ENCODE results near the gene MAP7D1. TPM values are rescaled to one million over a fixed set of nuclear protein-coding genes. Genes with fewer than 3 reads are reported as not detected.
A peak's percentile ranks its signal among the peaks of the same experiment; 100 is the strongest.

MAP7D1 gene
- total and polyA plus RNA-seq, 10 of the 15 experiments (the other 5 are each of a cell fraction or from before 2014, with no cell fraction given), result 4.4 to 97.6 (median 24.2) TPM

DNA sequence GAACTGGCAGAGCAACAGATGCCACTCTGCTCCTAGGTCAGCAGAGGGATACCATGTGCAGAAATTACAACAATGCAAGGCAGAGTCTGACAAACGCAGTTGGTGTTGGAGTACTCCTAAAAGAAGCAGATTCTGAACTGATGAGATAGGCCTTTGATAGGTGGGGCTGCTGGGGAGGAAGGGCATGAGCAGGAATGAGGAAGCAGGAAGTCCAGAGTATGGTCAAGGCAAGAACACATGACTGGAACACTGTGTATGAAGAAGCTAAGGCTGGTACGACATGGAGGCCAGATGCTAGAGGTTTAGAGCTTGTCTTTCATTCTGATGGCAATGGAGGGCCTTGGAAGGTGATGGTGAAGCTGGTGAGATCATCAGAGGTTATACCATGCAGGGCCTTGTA is 56.8 kb downstream of the MAP7D1 start:
- no peak overlapping the region for H3K4me2 ChIP-seq (ENCODE audit: control insufficient read depth, insufficient read depth)
- H3K4me1 ChIP-seq (ENCODE audit: control insufficient read depth, insufficient read depth, low read length), result peaks cover 3% of the 10 kb centered on the region; the same call in 1 of the 2 replicates
- no peak overlapping the region for H3K9ac ChIP-seq (ENCODE audit: control insufficient read depth, insufficient read depth, low read length)
- POLR2A ChIA-PET, result no interaction called here
- CTCF ChIA-PET, result no interaction called here
- SMC1A ChIA-PET (ENCODE audit: uncharacterized antibody, unreplicated experiment), result interaction anchor here (1.1 kb wide), 1 partner anchor 25 kb away, joined by 4 read pairs; no protein-coding TSS in a partner anchor
- BruUV-seq (replicated peaks), result no TSS peak
- in situ Hi-C loops (cut with MboI) (no loop called here), intact Hi-C loops (cut with micrococcal nuclease; ENCODE audit: unreplicated experiment) (no loop called here)
- ATAC-seq, result no peak
- no peaks in the 10 kb centered on the region for H3K9me3 ChIP-seq (replicated peaks; ENCODE audit: control insufficient read depth, insufficient read depth, low read length)
- no peaks in the 10 kb centered on the region for H3K79me2 ChIP-seq (ENCODE audit: control insufficient read depth, insufficient read depth, low read length)
- no peak overlapping the region for H3K4me3 ChIP-seq
- H3K36me3 ChIP-seq (ENCODE audit: control insufficient read depth in 2 of 2, insufficient read depth in 2 of 2, low read length in 1 of 2), result no peaks in the 10 kb centered on the region
- H3K27ac ChIP-seq (ENCODE audit: control insufficient read depth, insufficient read depth), result no peak overlapping the region
- WGBS (ENCODE audit: insufficient coverage, insufficient replicate concordance, low lambda C conversion rate, missing lambda C conversion rate), result 69% methylated on average over 2 of the region's 2 CpGs
- TF ChIP-seq SIX5 (IDR thresholded peaks at IDR 0.05; ENCODE audit: low read depth, low read length, severe bottlenecking) (no peak), RB1 (IDR thresholded peaks at IDR 0.05; ENCODE audit: borderline replicate concordance) (no peak), MYC (IDR thresholded peaks at IDR 0.05; ENCODE audit: insufficient read depth, insufficient read length, insufficient replicate concordance, low read length, severe bottlenecking) (no peak), IKZF1 (conservative IDR thresholded peaks at IDR 0.05) (no peak), SUZ12 (IDR thresholded peaks at IDR 0.05; ENCODE audit: unreplicated experiment) (no peak), USF1 (IDR thresholded peaks at IDR 0.05; ENCODE audit: borderline replicate concordance, extremely low read length, insufficient read depth, low read depth, low read length) (no peak), TBL1XR1 (IDR thresholded peaks at IDR 0.05; ENCODE audit: low read depth, low read length) (no peak), TCF7 (IDR thresholded peaks at IDR 0.05; ENCODE audit: borderline replicate concordance) (no peak), RELA (IDR thresholded peaks at IDR 0.05; ENCODE audit: borderline replicate concordance, partially characterized antibody) (no peak), ATF2 (IDR thresholded peaks at IDR 0.05; ENCODE audit: low read length) (no peak), PAX5 (IDR thresholded peaks at IDR 0.05; ENCODE audit: borderline replicate concordance, low read depth, low read length) (no peak)
- TF ChIP-seq, protein P1, sequence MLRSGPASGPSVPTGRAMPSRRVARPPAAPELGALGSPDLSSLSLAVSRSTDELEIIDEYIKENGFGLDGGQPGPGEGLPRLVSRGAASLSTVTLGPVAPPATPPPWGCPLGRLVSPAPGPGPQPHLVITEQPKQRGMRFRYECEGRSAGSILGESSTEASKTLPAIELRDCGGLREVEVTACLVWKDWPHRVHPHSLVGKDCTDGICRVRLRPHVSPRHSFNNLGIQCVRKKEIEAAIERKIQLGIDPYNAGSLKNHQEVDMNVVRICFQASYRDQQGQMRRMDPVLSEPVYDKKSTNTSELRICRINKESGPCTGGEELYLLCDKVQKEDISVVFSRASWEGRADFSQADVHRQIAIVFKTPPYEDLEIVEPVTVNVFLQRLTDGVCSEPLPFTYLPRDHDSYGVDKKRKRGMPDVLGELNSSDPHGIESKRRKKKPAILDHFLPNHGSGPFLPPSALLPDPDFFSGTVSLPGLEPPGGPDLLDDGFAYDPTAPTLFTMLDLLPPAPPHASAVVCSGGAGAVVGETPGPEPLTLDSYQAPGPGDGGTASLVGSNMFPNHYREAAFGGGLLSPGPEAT (IDR thresholded peaks at IDR 0.05; ENCODE audit: low read depth), result no peak
- no peaks in the 10 kb centered on the region for H3K27me3 ChIP-seq (replicated peaks in 1 of 2; ENCODE audit: control insufficient read depth in 2 of 2, insufficient read depth in 2 of 2, low read length in 1 of 2)
- RAD21 ChIA-PET (ENCODE audit: unreplicated experiment), result interaction anchor here (0.6 kb wide), 1 partner anchor 94 kb away, joined by 3 read pairs; no protein-coding TSS in a partner anchor
- peak overlapping the region; percentile 65 for H2AFZ ChIP-seq (ENCODE audit: control insufficient read depth, low read depth, low read length)
- no peak for FAIRE-seq
- DNase-seq (ENCODE audit: low read depth, low spot score), result no peak
- no peaks in the 10 kb centered on the region for H4K20me1 ChIP-seq (ENCODE audit: control insufficient read depth, insufficient read depth)
